ENCODE measurements around the gene TMBIM4.
"Not testable (repeated sequence)": the region's sequence is repeated elsewhere in the genome, so short reads cannot be mapped to it uniquely, and the experiment has no call there.

The TMBIM4 gene

DNA sequence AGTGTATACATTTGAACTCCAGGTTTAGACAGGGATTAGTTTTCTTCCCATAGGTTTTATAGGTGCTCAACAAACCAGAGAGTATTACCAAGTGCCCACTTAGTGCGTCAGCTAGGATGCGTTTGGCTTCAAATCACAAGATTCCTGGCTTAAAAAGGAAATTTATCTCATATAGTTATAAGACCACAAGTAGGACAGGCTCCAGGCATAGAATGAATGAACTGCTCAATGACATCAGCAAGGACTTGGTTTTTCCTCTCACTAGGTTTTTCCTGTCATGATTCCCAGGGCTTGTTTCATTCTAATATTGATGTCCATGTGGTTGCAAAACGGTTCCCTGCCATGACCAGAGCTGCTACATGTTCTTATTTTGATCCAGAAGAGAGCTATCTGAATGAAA, 13.2 kb upstream of the TMBIM4 start:
- DNase-seq, result no peak

DNA sequence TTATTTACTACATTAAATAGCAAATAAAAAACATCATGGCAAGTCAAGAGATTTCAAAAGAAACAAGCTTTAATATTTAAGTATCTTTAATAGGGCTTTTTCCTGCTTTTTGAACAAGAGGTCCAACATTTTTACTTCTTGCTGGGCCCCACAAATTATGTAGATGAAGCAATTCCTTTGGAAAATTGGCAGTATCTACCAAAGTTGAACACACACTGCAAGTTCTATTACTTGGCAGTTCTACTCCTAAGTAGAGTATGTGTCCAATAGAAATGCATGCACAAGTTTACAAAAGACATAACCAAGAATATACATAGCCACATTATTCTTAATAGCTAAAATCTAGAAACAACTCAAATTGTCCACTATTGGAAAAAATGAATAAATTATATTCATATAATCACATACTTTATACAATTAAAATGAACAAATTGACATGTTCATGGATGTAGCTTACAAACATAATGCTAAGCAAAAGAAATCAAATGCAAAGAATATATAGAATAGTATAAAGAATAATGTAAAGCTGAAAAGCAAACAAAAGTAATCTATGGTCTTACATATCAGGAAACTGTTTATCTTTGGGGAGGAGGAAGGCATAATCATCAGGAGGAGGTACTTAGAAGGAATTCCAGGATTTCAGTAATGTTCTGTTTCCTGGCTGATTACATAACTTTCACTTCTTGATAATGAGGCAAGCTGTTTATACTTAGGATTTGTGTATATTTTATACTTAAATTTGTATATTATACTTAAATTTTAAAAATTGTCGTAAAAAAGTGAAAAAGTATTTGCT, 6.5 kb upstream of the TMBIM4 start:
- DNase-seq, result no peak

DNA sequence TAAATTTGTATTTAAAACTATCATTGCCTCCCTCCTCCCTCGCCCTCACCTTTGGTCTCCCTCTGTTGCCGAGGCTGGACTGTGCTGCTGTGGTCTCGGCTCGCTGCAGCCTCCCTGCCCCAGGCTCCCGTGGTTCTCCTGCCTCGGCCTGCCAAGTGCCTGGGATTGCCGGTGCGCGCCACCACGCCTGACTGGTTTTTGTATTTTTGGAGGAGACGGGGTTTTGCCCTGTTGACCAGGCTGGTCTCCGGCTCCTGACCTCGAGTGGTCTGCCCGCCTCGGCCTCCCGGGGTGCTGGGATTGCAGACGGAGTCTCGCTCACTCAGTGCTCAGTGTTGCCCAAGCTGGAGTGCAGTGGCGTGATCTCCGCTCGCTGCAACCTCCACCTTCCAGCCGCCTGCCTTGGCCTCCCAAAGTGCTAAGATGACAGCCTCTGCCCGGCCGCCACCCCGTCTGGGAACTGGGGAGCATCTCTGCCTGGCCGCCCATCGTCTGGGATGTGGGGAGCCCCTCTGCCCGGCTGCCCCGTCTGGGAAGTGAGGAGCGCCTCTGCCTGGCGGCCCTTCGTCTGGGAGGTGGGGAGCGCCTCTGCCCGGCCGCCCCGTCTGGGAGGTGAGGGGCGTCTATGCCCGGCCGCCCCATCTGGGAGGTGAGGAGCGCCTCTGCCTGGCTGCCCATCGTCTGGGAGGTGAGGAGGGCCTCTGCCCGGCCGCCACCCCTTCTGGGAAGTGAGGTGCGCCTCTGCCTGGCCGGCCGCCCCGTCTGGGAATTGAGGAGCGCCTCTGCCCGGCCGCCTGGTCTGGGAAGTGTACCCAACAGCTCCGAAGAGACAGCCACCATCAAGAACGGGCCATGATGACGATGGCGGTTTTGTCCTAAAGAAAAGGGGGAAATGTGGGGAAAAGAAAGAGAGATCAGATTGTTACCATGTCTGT, 4.9 kb upstream of the TMBIM4 start:
- not testable (repeated sequence) for DNase-seq

DNA sequence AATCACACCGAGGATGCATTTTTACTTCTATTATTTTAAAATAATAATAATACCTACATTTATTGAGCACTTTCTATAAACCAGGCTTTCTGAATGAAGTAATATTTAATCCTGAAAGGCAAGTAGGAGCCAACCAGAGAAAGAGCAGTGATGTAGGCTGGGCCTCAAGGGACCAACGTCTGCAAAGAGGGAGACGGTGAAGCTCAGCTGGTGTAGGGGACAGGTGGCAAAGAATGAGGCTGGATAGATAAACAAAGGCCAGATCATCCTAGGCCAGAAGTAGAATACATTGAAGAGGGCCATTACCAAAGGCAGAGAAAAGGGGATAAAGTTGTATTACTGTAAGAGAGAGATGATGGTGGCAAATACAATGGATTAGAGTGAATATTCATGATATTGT, 810 bp upstream of the TMBIM4 start:
- DNase-seq, result no peak

DNA sequence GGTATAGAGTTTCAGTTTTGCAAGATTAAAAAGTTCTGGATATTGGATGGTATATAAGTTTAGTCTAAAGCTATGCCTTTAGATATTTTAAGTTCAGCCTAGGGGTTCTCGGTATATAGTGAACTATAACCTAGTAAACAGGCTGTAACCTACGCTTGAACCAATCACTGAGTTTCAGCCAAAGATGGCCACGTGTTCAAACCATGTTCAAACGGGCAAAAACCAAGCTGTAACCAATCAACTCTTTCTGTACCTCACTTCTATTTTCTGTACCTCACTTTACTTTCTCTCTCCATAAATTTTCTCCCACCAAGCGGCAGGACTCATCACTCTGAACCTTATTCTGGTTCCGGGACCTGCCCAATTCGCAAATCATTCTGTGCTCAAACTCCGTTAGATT, 1.4 kb downstream of the TMBIM4 start:
- no peak for DNase-seq

DNA sequence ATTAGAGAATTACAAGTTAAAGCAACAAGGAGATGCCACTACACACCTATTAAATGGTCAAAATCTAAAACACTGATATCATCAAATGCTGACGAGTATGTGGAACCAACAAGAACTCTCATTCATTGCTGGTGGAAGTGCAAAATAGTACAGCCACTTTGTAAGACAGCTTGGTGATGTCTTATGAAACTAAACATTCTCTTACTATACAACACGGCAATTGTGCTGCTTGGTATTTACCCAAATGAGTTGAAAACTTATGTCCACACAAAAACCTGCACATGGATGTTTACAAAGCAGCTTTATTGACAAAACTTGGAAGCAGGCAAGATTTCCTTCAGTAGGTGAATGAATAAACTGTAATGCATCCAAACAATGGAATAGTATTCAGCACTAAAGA, 3.2 kb downstream of the TMBIM4 start:
- DNase-seq, result no peak

DNA sequence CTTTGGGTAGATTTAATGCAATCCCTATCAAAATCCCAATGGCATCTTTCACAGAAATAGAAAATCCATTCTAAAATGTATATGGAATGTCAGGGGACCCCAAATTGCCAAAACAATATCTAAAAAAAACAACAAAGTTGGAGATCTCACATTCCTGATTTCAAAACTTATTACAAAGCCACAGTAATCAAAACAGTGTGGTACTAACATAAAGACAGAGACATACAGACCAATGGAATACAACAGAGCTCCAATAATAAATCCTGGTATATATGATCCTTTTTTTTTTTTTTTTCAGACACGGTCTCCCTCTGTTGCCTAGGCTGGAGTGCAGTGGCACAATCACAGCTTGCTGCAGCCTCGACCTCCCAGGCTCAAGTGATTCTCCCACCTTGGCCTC, 4.7 kb downstream of the TMBIM4 start:
- DNase-seq, result no peak

DNA sequence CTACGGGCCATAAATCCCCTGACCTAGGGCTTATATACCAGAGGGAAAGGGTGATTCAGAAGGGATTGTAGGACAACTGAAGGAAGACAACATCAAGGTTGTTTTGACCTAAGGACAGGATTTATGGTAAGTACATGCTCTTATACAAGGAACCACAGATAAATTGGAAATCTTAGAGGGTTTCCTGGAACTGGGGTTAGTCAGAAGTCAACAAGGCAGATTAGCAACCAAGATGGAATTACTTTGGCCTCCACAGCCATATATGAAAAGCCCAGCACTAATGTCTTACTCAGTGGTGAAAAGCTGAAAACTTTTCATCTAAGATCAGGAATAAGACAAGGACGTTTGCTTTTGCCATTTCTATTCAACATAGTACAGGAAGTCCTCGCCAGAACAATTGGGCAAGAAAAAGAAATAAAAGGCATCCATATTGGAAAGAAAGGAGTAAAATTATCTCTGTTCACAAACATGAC, 5.4 kb downstream of the TMBIM4 start:
- DNase-seq, result no peak

DNA sequence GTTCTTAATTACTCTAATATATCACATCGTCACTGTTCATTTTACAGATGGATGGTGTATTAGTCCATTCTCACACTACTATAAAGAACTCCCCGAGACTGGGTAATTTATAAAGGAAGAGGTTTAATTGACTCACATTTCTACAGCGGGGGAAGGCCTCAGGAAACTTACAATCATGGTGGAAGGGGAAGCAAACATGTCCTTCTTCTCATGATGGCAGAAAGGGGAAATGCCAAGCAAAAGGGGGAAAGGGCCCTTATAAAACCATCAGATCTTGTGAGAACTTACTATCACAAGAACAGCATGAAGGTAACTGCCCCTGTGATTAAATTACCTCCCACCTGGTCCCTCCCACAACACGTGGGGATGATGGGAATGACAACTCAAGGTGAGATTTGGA, 6.5 kb downstream of the TMBIM4 start:
- DNase-seq, result no peak

DNA sequence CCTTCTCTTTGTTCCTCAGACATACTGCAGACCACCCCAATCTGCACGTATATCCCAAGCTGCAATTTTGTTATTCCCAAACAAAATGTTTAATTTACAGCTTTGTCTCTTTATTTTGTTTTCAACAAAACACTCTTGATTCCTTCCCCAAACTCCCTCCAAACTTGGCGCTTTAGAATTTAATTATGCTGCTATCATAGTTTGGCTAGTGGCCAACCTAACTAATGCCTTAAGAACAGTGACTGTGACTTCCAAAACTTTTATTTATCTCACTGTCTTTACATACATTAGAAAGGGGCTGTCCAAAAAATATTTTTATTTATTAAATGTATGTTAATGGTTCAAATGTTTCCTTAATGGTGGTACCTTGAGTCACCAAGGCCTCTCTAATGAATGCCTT, 7.1 kb downstream of the TMBIM4 start:
- DNase-seq, result no peak

DNA sequence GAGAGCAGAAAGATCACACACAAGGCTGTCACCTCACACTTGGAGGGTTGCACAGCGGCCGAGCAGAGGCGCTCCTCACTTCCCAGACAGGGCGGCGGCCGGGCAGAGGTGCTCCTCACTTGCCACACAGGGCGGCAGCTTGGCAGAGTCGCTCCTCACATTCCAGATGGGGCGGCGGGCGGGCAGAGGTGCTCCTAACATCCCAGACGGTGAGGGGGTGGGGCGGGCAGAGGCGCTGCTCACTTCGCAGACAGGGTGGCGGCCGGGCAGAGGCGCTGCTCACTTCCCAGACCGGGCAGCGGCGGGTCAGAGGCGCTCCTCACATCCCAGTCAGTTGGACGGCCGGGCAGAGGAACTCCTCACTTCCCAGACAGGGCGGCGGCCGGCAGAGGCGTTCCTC, 9.1 kb downstream of the TMBIM4 start:
- DNase-seq, result no peak

DNA sequence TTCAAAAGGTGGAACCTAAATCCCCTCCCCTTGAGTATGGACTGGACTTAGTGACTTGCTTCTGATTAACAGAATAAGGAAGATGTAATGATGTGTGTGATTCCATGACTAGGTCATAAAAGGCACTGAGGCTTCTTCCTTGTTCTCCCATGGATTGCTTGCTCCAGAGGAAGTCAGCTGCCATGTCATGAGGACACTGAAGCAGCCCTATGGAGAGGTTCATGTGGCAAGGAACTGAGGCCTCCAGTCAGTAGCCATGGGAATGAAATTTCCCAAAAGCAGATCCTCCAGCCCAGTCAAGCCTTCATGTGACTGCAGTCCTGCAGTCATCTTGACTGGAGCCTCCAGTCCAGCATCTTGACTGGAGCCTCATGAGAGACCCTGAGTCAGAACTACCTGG, 10.7 kb downstream of the TMBIM4 start:
- no peak for DNase-seq

DNA sequence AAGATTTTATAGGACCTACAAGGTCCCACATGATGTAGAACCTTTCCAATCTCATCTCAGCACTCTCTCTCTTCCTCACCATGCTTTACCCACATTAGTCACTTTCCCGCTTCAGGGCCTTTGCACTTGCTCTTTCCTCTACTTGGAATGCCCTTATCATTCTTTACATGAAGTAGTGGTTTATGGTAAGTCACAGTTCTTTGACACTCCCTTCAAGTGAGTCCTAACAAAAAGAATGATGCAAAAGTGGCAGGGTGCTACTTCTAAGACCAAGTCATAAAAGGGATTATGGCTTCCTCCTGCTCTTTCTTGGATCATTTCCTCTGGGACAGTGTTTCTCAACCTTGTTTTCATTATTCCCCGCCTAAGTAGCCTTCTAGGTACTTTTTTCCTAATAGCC, 13.1 kb downstream of the TMBIM4 start:
- no peak for DNase-seq

DNA sequence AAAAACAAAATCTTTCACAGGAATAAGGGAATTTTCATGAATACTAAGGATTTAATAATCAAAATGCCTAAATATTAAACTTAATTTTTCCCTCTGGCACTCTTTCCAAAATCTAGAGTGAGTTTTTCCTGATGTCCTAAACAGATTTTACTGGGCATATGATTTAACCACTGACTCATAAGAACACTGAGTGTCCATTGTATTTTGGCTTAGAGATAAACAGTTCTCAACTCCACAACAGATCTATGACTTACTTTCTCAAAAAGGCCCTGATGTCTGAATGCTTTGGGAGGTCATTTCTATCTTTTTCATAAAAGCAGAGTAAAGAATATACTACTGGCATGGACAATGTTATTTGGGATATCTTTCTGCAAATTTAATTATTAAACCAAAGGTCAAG, 15.0 kb downstream of the TMBIM4 start:
- DNase-seq, result no peak

DNA sequence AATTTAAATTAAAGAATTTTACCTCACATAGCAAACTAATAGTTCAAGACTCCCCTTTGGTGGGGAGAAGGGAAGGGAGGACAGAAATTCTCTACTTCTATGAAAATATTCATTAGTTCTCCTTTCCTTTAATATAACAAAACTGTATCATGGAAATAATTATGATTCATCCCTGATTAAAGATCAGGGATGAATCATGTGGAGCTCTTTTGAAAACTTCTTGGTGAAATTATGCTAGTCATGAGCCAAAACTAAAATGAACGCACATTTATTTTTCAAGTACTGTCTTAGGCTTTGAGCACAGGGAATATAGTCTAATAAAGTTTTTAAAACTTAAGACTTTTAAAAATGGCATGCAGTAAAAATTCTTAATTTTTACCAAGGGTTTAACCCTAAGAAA, 17.1 kb downstream of the TMBIM4 start:
- no peak for DNase-seq

DNA sequence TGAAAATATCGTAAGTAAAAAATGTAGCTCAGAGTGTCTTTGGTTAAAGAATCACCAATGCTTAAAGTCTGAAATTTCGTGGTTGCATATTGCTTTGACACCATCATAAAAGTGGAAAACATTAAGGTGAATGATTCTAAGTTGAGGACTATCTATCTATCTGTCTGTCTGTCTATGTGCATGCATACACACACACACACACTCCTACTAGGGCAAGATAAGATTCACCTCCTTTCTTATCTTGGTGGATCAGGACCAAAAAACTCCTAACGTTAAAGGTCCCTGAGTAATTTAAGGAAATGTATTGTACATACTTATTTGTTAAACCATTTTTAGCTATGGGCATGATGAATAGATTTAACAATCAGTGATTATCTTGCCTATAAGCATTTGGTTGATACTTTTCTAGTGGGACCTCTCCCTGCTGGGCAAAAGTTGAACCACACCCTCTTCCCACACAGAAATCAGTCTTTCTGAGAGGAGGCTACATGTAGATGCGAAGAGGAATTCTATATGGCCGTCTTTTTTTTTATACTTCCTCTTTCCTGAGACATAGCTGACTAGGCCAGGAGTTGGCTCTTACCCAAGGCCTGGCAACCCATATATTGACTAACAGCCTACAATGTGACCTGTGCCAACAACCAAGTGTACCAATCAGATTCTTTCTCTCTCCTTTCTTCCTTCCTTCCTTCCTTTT, 19.9 kb downstream of the TMBIM4 start:
- no peak for DNase-seq

DNA sequence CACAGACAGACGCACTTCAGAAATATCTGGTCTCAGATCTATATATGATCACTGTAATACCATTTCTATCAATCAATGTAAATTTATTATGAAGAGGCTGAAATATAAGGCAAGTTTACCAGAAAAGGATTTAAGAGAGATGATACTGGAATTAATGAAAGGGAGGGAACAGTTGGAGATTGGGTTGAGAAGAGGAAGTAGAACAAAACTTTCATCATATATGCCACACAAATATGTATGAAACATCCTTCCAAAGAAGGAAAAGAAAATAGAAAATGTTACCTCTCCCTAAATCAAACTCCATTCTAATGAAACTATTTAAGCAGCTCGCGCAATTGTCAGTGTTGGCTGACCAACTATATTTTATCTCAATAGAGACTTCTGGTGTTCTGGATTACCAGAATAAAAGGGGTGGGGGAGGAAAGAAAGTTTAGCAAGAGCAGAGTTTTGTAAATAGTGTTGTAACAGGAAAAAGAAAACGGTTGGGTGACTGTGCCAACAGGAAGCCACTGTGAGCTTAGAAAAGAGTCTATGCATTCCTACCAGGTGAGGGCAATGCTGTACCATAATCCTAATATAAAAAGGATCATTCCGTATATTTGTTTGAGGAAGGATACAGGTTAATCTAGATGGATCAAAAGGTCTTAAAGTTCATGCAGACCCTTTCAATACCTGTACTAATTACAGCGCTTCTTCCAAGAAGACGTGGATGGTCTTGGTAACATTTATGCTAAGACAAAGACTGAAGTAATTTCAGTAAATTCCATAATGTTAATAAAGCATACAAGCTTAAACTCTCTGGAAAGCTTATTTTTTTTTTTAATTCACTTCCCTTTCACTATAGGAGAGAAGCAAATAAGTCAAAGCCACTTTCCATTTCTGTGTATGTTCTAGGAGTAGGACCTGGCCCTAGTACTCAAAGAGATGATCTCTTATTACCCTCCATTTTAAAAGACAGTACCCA, 24.7 kb downstream of the TMBIM4 start:
- no peak for DNase-seq

DNA sequence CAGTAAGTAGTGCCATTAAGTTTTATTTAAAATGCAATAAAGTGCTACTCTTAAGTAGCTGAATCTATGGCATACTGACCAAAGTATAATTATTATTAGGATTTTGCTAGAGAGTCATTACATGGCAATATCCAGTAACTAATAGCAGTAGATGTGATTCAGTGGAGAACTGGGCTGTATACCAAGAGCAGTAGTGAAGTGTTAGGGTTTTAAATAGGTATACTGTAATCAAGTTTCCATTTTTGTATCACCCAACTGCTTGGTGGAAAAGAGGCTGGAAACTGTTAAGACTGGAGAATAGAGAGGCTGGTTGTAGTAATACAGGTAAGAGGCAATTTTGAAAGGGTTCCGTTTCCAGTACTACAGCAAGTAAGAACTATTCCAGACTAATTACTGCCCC, 25.9 kb downstream of the TMBIM4 start:
- DNase-seq, result no peak

DNA sequence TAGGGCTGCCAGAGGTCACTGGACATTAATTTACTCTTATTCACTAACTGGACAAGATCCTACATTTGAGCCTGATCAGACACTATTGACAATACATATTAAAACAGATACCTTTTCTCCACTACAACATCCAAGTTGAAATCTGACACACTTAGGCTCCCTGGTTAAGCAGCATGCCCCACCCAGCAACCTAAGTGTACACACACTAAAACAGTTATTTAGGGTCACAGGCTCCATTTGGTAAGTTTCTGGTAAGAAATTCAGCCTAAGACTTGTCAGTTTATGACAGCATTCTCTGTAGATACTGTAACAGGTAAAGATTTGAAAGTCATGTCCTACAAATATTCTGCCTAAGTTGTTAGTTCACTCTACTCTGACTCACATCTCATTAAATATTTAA, 27.0 kb downstream of the TMBIM4 start:
- no peak for DNase-seq

DNA sequence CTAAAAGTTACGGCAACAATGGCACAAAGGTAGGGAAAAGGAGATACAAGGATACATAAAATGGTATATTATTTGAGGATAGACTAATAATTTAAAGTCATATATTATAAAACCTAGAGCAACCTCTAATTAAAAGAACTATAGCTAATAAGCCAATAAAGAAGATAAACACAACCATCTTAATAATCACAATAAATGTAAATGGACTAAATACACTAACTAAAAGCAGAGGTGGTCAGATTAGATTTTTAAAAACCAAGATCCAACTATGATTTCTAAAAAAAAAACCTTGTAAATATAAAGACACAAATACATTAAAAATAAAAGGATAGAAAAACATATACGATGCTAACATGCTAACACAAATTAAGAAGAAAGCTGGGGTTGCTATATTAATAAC, 28.5 kb downstream of the TMBIM4 start:
- DNase-seq, result no peak

DNA sequence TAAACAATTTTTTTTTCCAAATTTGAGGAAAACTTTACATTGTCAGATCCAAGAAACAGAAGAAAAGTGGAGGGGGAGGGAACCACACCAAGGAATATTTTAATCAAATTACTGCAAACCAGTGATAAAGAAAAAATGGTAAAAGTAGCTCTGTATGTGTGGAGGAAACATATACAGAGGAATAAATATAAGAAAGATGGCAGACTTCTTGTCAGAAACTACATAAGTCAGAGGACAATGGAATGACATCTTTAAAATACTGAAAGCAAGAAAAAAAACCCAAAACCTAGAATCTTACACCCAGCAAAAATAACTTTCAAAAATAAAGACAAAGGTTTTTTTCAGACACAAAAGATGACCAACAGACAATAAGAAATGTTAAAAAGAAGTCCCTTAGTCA, 29.1 kb downstream of the TMBIM4 start:
- no peak for DNase-seq

DNA sequence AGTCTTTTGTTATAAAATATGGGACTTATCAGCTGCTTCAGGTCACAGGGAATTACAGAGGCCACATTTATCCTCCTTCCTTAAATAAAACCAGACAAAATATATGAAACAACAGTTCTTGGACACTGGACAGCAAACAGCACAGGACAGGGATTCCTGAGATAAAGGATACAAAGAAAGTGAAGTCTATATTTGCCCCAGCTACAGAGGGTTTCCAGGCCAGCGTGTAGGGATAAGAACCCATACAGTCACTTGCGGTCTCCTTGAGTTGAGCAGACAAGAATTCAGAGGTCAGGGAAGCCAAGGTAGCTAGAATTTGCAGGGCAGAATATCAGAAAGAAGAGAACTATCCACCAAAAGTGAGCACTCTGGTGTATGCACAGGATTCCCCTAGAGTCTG, 30.5 kb downstream of the TMBIM4 start:
- DNase-seq, result no peak
